MM.1S (cell line): ENCODE results near the gene TENT4B.

Experiments
- DNase-seq: peaks from one replicate; pipeline ENCODE4 v3.0.0-alpha.2; 2015
- H2AFZ ChIP-seq: fragments of 300-600 bp; sonication (generic); 2 replicates; pipeline ENCODE4 v1.6.0; 2016; ENCODE audit warnings: antibody characterized with exemption, low read length
- H3F3A ChIP-seq: fragments of 300-600 bp; sonication (generic); 2 replicates; pipeline ENCODE4 v1.6.1; 2016; ENCODE audit warnings: mild to moderate bottlenecking, antibody characterized with exemption, low read length, moderate library complexity, mixed read lengths; ENCODE audit not compliant: insufficient read depth
- H3K27ac ChIP-seq: fragments of 300-600 bp; sonication (generic); 2 replicates; pipeline ENCODE4 v1.5.1; 2016; ENCODE audit warnings: mild to moderate bottlenecking, low read length
- H3K27me3 ChIP-seq: fragments of 300-600 bp; sonication (generic); replicated peaks from 2 replicates; pipeline ENCODE4 v1.6.0; 2016; ENCODE audit warnings: low read length; ENCODE audit not compliant: insufficient read depth
- H3K36me3 ChIP-seq: fragments of 300-600 bp; sonication (generic); replicated peaks from 2 replicates; pipeline ENCODE4 v1.6.1; 2016; ENCODE audit warnings: mild to moderate bottlenecking, low read length, mixed read lengths; ENCODE audit not compliant: insufficient read depth
- H3K4me1 ChIP-seq: fragments of 300-600 bp; sonication (generic); 2 replicates; pipeline ENCODE4 v1.6.1; 2016; ENCODE audit warnings: low read length, mixed read lengths
- H3K4me2 ChIP-seq: fragments of 300-600 bp; sonication (generic); 2 replicates; pipeline ENCODE4 v1.6.0; 2016; ENCODE audit warnings: low read depth, low read length
- H3K4me3 ChIP-seq: fragments of 300-600 bp; sonication (generic); 2 replicates; pipeline ENCODE4 v1.5.1; 2016; ENCODE audit warnings: low read length, mixed read lengths
- H3K79me2 ChIP-seq: fragments of 300-600 bp; sonication (generic); 2 replicates; pipeline ENCODE4 v1.6.1; 2016; ENCODE audit warnings: mixed run types, low read length, mixed read lengths
- H3K9ac ChIP-seq: fragments of 300-600 bp; sonication (generic); 2 replicates; pipeline ENCODE4 v1.6.1; 2016; ENCODE audit warnings: low read length, mixed read lengths
- H3K9me2 ChIP-seq: fragments of 300-600 bp; sonication (generic); replicated peaks from 2 replicates; pipeline ENCODE4 v1.6.1; 2016; ENCODE audit warnings: mild to moderate bottlenecking, low read length, mixed read lengths; ENCODE audit not compliant: insufficient read depth
- H3K9me3 ChIP-seq: fragments of 300-600 bp; sonication (generic); replicated peaks from 2 replicates; pipeline ENCODE4 v1.6.1; 2016; ENCODE audit warnings: mild to moderate bottlenecking, low read length, mixed read lengths; ENCODE audit not compliant: insufficient read depth
- H4K20me1 ChIP-seq: fragments of 300-600 bp; sonication (generic); 2 replicates; pipeline ENCODE4 v1.6.1; 2016; ENCODE audit warnings: mild to moderate bottlenecking, low read length, moderate library complexity, mixed read lengths; ENCODE audit not compliant: insufficient read depth
- EZH2 ChIP-seq: fragments of 300-600 bp; sonication (generic); optimal IDR thresholded peaks from 2 replicates; pipeline ENCODE3; 2017; ENCODE audit warnings: low read depth, mild to moderate bottlenecking, antibody characterized with exemption, low read length, mixed read lengths
- EZH2phosphoT487 ChIP-seq: fragments of 300-600 bp; sonication (generic); IDR thresholded peaks from 2 replicates; pipeline ENCODE4 v1.6.1; 2018; ENCODE audit warnings: antibody characterized with exemption, low read length
- TF ChIP-seq, protein P1 (sequence below): fragments of 300-600 bp; sonication (generic); IDR thresholded peaks from 2 replicates; pipeline ENCODE4 v1.5.1; 2016; ENCODE audit warnings: antibody characterized with exemption, low read length, mixed read lengths

Gene TENT4B

GRCh38 chr16:50229149-50229726, 76.1 kb downstream of the TENT4B start:
- Histone ChIP-seq H3K27ac (no peak overlapping the region), H2AFZ (no peak overlapping the region)
- no peak for DNase-seq

GRCh38 chr16:50234771-50235556, 81.9 kb downstream of the TENT4B start:
- H3K27me3 ChIP-seq, result no peaks in the 10 kb centered on the region
- no peaks in the 10 kb centered on the region for H3K36me3 ChIP-seq
- H3K79me2 ChIP-seq, result no peaks in the 10 kb centered on the region
- H4K20me1 ChIP-seq, result no peaks in the 10 kb centered on the region
- no peak for TF ChIP-seq EZH2
- H3K9me2 ChIP-seq, result no peaks in the 10 kb centered on the region
- no peak overlapping the region for H3K27ac ChIP-seq
- no peaks in the 10 kb centered on the region for H3K4me1 ChIP-seq
- no peak overlapping the region for H3K4me2 ChIP-seq
- no peak overlapping the region for H3K4me3 ChIP-seq
- H2AFZ ChIP-seq, result no peak overlapping the region
- no peaks in the 10 kb centered on the region for H3K9me3 ChIP-seq
- DNase-seq, result no peak
- H3K9ac ChIP-seq, result no peak overlapping the region
- no peaks in the 10 kb centered on the region for H3F3A ChIP-seq

More at GRCh38 chr16:50229149-50229726, 76.1 kb downstream of the TENT4B start:
- peaks cover 4% of the 10 kb centered on the region; the same call in 1 of the 2 replicates for H3K4me1 ChIP-seq
- no peak overlapping the region for H3K9ac ChIP-seq
- no peaks in the 10 kb centered on the region for H3F3A ChIP-seq
- TF ChIP-seq EZH2phosphoT487 (no peak), EZH2 (no peak)
- TF ChIP-seq, protein P1, sequence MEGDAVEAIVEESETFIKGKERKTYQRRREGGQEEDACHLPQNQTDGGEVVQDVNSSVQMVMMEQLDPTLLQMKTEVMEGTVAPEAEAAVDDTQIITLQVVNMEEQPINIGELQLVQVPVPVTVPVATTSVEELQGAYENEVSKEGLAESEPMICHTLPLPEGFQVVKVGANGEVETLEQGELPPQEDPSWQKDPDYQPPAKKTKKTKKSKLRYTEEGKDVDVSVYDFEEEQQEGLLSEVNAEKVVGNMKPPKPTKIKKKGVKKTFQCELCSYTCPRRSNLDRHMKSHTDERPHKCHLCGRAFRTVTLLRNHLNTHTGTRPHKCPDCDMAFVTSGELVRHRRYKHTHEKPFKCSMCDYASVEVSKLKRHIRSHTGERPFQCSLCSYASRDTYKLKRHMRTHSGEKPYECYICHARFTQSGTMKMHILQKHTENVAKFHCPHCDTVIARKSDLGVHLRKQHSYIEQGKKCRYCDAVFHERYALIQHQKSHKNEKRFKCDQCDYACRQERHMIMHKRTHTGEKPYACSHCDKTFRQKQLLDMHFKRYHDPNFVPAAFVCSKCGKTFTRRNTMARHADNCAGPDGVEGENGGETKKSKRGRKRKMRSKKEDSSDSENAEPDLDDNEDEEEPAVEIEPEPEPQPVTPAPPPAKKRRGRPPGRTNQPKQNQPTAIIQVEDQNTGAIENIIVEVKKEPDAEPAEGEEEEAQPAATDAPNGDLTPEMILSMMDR, result no peak
- no peaks in the 10 kb centered on the region for H3K9me3 ChIP-seq
- no peaks in the 10 kb centered on the region for H3K9me2 ChIP-seq
- H3K27me3 ChIP-seq, result no peaks in the 10 kb centered on the region
- H3K4me2 ChIP-seq, result no peak overlapping the region
- no peak overlapping the region for H3K4me3 ChIP-seq
- no peaks in the 10 kb centered on the region for H4K20me1 ChIP-seq
- no peaks in the 10 kb centered on the region for H3K79me2 ChIP-seq
- no peaks in the 10 kb centered on the region; the same call in 1 of the 2 replicates for H3K36me3 ChIP-seq

DNA sequence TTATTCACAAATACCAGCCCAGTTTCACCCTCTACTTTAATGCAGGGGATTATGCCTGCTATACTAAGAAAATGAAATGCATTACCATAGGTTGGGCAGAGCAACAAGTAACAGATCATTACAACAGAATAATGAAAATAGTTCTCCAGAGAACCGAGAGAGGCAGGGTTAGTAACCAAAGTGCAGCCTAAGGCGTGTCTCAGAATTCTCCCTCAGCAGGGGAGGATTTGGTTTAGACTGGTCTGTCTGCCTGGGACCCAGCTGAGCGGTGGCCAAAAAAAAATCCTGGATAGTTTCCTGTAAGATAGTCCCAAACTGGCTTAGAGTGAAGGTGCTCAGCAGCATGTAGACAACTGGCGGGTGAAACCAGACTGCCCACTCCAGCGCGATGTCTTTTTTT, 82.5 kb downstream of the TENT4B start:
- no peaks in the 10 kb centered on the region for H4K20me1 ChIP-seq
- DNase-seq, result no peak
- no peak overlapping the region for H2AFZ ChIP-seq
- H3K36me3 ChIP-seq, result no peaks in the 10 kb centered on the region
- no peak overlapping the region for H3K9ac ChIP-seq
- H3K27me3 ChIP-seq, result no peaks in the 10 kb centered on the region
- H3K4me3 ChIP-seq, result no peak overlapping the region
- no peaks in the 10 kb centered on the region for H3F3A ChIP-seq
- H3K4me2 ChIP-seq, result no peak overlapping the region
- no peaks in the 10 kb centered on the region for H3K79me2 ChIP-seq
- TF ChIP-seq, protein P1, result no peak
- TF ChIP-seq EZH2phosphoT487 (no peak), EZH2 (no peak)
- no peak overlapping the region for H3K27ac ChIP-seq
- no peaks in the 10 kb centered on the region for H3K9me2 ChIP-seq
- no peaks in the 10 kb centered on the region for H3K9me3 ChIP-seq
- H3K4me1 ChIP-seq, result no peaks in the 10 kb centered on the region

DNA sequence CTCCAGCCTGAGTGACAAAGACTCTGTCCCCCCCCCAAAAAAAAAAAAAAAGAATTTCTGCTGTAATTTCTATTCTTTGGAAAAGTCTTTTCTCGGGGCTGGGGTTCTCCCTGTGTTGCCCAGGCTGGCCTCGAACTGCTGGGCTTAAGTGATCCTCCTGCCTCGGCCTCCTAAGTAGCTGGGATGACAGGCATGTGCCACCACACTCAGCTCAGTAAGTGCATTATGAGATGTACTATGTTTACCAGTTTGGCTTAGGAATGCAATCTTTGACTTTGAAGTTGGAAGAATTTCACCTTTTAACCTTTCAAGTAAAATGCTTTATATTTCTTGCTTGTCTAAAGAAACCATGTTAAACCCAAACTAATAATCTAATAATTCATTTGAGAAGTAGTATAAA, 85.2 kb downstream of the TENT4B start:
- DNase-seq, result no peak
- H3K79me2 ChIP-seq, result no peaks in the 10 kb centered on the region
- H3K27me3 ChIP-seq, result no peaks in the 10 kb centered on the region
- no peaks in the 10 kb centered on the region for H4K20me1 ChIP-seq
- no peak overlapping the region for H3K4me3 ChIP-seq
- H3K27ac ChIP-seq, result no peak overlapping the region
- no peak overlapping the region for H2AFZ ChIP-seq
- no peaks in the 10 kb centered on the region for H3K36me3 ChIP-seq
- H3K9ac ChIP-seq, result no peak overlapping the region
- H3K9me3 ChIP-seq, result no peaks in the 10 kb centered on the region
- H3K4me2 ChIP-seq, result no peak overlapping the region
- no peaks in the 10 kb centered on the region for H3F3A ChIP-seq
- H3K4me1 ChIP-seq, result no peaks in the 10 kb centered on the region
- TF ChIP-seq EZH2phosphoT487, result no peak
- no peak for TF ChIP-seq EZH2
- TF ChIP-seq, protein P1, result no peak
- H3K9me2 ChIP-seq, result no peaks in the 10 kb centered on the region
